Activated CD8-positive, alpha-beta memory T cell treated with anti-CD3 and anti-CD28 coated beads, Interleukin-2, amount 50 U/mL, for 1 hour (primary cell): ENCODE data around the gene C16orf89.
A peak's percentile ranks its signal among the peaks of the same experiment; 100 is the strongest.
"Not testable (repeated sequence)": the region's sequence is repeated elsewhere in the genome, so short reads cannot be mapped to it uniquely, and the experiment has no call there.

Source experiments
- DNase-seq: peaks from one replicate; pipeline ENCODE4 v3.0.0-alpha.2; 2020; ENCODE audit errors: extremely low read depth

C16orf89 gene

DNA sequence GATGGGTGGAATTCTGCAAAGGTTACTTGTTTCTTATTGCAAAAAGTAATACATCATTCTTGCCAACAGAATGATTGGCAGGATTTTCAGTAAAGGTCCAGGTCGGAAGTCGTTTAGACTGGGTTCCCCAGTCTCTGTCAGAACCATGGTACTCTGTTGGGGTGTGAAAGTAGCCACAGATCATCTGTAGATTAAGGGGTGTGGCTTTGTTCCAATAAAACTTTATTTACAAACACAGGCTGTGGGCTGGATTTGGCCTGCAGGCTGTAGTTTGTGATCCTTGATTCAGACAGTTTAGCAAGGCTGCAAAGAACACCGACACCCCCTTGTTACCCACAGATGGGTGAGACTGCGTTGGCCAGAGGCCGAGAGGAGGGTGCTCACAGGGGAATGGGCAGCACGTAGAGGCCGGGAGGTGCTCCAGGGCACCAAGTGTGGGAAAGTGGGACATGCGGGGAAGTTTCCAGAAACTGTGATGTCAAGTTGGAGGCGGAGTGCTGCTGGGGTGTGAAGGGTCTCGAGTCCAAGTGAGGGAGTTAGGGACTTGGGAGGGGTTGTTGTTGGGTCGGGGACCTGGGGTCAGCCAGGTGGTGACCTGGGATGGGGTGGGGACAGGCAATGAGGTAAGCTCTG lies 18.5 kb upstream of the C16orf89 start:
- DNase-seq, result not testable (repeated sequence)

DNA sequence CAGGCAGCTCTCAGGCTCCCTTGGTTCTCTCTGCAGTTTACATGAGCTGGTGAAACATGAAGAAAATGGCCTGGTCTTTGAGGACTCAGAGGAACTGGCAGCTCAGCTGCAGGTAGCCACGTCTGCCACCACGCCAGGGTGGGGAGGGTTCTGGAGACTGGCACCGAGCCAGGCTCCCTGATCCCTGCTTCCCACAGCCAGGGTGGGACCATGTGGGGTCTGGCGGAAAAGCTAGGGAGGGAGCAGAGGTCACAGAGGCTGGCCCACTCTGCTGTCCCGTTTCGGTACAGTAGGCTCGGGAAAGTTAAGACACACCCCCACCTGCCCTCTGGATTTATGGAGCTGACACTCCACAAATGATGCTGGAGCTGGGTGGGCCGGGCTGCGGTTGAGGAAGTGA lies 17.9 kb upstream of the C16orf89 start:
- not testable (repeated sequence) for DNase-seq

DNA sequence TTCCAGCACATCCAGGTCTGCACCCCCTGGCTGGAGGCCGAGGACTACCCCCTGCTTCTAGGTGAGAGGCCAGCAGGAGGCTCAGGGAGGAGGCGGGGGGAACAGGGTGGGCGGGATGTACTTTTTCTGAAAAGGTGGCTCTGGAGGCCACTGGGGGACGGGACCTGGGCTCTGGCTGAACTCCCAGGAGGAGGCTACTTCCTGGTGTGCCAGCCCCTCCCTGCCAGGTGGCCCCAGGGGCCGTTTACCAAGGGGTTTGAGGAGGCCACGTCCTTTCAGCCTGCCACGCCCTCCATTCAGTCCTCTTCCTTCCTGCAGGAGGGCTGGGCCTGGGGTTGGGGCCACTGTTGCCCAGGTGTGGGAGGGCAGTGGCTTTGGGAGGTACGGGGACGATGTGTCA lies 15.2 kb upstream of the C16orf89 start:
- not testable (repeated sequence) for DNase-seq

DNA sequence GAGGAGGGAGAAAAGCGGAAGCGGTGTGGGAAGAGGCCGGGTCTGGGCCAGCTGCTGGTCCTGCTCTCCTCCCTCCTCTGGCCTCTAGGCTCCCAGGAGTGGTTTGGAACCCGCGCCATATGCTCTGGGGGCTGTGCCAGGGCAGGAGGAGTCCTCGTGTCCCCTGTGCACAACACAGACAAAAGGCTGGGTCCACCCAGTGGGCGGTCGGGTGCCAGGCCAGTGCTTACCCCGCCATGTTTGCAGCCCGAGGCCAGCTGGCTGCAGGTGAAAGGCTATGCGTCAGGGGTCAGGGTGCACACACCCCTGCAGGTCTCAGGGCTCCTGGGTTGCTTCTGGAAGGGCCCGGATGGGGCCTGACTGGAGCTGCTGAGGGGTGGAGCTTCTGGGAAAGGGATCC lies 14.7 kb upstream of the C16orf89 start:
- not testable (repeated sequence) for DNase-seq

DNA sequence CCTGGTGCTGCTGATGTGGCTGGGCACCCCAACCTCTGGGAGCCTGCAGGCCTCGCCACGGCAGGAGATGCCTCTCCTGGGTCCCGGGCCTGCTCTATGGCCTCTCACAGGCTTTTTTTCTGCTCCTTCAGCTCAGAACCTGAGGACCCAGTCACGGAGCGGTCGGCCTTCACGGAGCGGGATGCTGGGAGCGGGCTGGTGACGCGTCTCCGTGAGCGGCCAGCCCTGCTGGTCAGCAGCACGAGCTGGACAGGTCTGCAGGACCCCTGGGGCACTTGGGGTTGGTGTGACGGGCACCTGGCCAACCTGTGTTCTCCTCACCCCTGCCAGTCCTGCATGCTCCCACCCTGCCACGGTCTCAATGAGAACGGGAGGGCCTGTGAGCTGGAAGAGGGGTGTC lies 12.9 kb upstream of the C16orf89 start:
- no peak for DNase-seq

DNA sequence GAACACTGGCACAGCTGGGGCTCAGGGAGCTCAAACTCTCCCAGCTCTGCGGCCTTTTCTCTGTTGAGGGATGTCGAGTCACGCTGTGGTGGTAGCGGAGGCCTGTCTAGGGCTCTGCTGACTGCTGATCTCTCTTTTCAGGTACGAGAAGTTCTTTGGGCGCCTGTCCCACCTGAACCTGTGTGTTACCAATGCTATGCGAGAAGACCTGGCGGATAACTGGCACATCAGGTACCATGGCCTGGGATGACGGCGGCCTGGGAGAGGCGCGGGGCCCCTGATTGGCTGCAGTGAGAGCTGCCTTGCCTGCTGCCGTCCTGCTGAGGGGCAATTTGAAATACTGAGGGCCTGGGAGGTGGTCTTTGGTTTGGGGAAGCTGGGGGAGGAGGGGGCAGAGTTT lies 11.5 kb upstream of the C16orf89 start:
- no peak for DNase-seq

DNA sequence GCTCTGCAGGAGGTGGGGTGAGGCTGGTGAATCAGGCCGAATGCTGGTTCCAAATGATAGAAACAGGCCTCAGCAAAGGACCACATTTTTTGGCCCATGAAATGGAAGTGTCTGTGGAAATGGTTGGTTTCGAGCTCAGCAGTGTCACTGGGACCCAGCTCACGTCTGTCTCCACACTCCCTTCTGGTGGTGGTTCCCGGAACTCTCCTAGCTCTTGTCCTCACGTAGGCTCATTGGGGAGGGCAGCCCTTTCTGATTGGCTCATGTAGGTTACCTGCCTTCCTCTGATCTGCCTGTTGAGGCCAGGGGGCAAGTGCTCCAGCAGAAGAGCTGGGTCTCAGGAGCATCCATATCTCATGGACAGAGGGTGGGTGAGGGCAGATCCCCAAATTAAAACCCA lies 9.9 kb upstream of the C16orf89 start:
- DNase-seq, result no peak

DNA sequence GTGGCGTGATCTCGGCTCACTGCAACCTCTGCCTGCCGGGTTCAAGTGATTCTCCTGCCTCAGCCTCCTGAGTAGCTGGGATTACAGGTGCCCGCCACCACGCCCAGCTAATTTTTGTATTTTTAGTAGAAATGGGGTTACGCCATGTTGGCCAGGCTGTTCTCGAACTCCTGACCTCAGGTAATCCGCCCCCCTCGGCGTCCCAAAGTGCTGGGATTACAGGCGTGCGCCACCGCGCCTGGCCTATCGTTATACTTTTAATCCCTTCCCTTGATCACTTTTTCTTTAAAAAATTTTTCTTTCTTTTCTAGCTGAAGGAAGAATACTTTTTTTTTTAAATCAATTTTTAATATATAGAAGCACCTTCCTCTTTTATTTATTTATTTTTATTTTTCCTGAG lies 8.0 kb upstream of the C16orf89 start:
- not testable (repeated sequence) for DNase-seq

DNA sequence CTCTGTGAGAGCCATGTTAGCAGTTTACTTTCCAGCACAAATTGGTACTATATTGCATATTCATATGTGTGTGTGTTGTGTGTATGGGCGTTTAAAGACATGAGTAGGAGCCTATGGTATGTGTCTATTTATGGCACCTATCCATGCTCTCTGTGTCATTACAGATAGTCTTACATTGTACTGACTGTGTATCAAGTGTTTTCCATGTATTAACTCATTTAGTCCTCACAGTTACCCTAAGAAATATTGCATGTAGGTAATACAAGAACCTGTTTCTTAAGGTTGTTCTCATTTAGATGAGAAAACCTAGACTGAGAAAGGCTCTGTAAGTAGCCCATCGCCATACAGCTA lies 7.5 kb upstream of the C16orf89 start:
- DNase-seq, result no peak

DNA sequence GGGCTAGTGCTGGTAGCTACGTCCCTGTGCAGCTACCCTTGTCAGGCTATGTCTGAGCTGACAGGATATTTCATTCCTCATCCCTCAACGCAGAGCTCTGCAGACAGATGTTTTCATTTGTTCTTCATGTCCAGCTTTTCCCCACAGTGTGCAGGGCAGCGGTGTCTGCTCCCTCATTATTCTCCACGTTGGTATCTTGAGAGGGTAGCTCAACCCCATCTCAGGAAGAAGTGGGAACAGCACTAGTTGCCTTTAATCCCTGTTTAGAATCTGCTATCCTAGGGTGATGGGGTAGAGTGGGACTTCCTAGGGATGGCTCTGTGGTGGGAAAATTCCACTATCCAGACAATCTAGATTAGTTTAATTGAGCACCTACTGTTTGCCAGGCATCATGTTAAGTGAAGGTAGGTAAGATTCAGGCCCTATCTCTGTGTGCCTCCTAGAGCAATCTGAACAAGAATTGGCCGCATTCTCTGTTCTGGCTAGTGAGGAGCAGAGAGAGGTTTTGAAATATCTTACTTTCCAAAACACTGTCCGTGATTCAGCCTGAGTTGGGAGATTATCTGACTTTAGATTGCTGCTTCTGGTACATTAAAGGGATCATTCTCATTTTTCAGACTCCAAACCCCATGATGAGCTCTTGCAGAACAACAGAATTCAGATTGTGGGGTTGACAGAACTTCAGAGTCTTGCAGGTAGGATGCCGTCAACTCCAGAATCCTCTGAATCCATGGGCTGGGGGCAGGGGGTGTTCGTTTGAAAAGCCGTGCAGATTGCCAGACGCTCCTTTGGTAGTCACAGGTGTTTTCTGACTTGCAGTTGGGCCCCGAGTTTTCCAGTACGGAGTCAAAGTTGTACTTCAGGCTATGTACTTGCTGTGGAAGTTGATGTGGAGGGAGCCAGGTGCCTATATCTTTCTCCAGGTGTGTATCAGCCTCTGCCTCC lies 6.8 kb upstream of the C16orf89 start:
- DNase-seq, result no peak

DNA sequence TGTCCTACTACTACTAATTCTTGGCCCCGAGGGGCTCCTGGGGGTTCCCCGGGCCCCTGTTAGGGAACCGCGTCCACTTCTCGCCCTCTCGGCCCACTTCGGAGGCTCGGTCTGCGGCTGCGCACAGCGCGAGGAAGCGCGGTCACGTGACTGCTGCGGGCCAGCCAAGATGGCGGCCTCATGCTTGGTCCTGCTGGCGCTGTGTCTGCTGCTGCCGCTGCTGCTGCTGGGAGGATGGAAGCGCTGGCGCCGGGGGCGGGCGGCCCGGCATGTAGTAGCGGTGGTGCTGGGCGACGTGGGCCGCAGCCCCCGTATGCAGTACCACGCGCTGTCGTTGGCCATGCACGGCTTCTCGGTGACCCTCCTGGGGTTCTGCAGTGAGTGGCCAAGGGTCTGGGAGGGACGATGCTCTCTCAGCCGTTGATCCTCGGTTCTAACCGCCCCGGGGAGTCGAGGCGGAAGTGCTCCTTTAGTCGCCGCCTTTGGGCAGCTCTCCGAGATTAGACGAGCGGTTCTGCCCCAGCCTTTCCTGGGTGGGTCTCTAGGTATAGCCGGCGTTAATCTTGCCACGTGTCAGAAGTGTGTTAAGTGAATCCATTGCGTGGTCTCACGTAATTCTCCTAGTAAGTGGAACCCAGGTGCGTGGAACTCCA lies 6.1 kb upstream of the C16orf89 start, which contains the start of gene ALG1:
ALG1 (plus strand) TSS at position 163 of the 653 bp plus-strand sequence; CDS start at position 170, 7 bp downstream.
- DNase-seq, result peak; percentile 60

DNA sequence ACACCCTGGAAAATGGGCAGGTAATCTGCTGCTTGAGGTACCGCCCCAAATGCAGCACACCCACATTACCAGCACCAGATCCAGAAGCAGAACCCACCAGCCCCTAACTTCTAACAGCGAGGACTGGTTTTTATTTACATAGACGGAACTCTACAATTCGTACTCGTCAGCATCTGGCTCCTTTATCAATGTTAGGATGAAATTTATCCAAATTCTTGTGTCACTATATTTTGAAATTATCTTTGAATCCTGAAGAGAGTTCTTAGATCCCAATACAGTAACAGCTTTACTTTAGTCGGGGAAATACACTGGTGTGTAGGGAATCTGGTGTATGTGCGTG lies 5.6 kb upstream of the C16orf89 start:
- no peak for DNase-seq

DNA sequence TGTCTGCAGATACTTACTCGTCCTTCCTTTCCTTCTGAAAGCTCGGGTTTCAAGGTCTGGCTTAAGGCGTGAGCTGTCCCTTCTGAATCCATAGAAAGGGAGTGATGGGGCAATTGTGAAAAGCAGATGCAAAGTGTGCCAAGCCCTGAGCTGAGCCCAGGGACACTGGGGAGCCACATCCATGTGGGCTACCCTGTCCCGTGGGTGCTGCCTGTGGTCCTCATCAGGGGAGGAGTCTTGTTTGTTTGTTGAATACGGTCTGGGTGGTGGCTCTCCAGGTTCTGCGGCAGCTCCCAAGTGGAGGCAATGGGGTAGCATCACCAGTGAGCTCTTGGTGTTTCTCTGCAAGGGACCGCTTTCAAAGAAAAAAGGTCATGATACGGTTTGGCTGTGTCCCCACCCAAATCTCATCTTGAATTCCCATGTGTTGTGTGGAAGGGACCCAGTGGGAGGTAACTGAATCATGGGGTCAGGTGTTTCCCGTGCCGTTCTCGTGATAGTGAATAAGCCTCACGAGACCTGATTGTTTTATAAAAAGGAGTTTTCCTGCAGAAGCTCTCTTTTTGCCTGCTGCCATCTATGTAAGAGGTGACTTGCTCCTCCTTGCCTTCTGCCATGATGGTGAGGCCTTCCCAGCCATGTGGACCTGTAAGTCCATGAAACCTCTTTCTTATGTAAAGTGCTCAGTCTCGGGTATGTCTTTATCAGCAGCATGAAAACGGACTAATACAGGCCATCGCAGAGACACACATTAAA lies 4.9 kb upstream of the C16orf89 start:
- DNase-seq, result no peak

DNA sequence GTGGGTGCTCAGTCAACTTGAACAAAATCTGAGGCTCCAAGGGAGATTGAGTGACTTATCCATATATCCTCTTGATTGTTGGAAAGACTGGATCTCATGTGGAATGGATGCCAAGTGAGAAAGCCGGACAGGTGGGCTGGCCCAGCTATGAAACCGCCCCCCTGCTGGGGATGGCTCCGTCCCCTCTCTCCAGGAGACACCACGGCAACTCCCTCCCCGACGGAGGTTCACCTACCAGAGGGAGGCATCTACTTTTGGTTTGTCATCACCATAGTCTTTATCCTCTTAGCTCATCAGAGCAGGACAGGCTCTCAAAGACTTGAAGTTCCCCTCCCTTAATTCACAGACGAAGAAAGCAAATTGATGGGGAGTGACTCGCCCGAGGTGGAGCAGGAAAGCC lies 4.1 kb upstream of the C16orf89 start:
- no peak for DNase-seq

DNA sequence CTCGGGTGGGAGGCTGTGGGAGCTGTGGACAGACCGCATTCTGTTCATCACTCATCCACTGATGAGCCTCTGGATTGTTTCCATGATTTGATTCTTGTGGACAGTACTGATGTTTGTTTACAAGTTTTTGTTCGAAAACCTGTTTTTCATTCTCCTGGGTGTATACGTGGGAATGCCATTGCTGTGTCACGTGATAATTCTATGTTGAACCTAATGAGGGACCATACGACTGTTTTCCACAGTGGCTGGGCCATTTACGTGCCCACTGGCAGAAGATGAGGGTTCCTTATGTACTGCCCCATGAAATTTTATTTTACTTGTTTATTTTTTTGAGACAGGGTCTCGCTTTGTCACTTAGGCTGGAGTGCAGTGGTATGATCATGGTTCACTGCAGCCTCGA lies 3.3 kb upstream of the C16orf89 start:
- no peak for DNase-seq

DNA sequence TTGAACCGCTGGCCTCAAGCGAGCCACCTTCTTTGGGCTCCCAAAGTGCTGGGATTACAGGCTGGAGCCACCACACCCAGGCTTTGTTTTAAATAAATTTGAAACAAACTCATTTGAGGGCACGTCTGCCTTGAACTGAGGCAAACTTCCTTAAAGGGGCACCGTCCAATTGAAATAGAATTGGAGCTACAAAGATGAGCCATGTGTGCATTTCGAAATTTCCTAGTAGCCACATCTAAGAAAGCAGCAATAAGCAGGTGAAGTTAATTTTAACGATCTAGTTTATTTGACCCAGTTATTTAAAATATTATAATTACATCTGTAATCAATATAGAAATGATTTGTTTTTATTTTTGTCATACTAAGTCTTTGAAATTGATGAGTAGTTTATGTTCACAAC lies 755 bp upstream of the C16orf89 start:
- DNase-seq, result no peak

DNA sequence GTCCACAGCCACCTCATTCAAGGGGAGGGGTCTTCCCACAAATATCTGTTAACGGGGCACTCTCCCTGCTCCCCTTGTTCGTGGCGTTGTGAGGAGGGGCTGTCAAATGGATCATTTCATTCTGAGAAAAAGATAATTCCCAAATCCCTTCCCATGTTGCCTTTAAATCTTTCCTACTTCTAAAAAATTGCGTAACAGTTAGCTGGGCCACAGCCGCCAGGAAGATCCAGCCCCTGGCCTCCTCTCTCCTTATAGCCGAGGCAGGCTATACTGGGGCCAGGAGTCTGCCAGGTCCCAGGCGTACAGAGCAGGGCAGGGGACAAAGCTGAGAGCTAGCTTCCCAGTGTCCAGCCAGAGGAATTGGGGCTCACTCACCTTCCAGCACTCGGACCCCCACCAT lies 430 bp downstream of the C16orf89 start:
- no peak for DNase-seq

DNA sequence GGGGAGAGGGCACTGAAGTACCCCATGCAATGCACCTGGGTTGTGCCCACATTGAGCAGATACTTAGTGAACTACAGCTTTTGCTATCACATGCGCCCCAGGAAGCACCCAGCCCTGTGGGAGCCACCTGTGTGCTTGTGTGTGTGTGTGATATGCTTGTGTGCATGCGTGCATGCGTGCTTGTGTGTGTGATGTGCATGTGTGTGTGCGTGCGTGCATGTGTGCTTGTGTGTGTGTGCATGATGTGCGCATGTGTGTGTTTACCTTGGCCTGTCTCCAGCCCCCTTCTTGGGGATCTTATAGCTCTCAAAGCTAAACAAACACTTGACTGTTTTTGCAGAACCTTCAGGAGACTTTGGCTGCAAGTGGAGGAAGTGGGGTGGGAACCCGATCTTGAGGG lies 841 bp downstream of the C16orf89 start:
- no peak for DNase-seq

DNA sequence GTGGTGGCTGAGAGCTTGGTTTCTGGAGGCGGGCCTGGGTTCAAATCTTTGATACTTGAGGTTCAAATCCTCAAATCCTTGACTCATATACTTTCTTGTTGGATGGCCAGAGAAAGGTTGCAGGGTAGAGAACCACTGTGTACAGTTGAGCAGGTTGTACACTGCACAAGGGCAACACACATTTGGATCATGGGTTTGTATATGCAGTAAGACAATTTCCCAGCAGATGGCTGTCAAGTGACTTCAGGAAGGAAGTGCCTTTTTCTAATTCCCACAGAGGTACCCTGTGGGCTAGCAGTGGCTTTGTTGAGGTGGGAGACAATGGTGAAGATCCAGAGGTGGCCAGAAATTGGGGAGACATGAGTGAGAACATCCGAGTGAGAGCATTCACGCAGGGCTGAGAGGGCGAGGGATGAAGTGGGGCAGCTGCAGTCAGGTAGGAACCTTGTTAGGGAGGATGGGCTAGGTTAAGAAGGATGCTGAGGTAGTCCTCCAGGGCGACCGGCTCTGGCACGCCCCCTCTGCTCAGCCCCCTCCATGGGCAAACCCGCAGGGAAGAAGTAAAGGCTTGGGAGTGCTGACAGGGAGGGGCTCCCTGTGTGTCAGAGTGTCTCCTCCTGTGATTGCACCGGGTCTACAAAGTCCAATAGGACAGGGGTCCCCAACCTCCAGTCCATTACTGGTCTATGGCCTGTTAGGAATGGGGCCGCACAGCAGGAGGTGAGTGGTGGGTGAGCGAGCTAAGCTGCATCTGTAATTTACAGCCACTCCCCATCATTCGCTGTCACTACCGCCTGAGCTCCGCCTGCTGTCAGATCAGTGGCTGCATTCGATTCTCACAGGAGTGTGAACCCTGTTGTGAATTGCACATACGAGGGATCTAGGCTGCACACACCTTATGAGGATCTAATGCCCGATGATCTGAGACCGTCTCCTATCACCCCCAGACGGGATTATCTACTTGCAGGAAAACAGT lies 2.7 kb downstream of the C16orf89 start:
- DNase-seq, result no peak

DNA sequence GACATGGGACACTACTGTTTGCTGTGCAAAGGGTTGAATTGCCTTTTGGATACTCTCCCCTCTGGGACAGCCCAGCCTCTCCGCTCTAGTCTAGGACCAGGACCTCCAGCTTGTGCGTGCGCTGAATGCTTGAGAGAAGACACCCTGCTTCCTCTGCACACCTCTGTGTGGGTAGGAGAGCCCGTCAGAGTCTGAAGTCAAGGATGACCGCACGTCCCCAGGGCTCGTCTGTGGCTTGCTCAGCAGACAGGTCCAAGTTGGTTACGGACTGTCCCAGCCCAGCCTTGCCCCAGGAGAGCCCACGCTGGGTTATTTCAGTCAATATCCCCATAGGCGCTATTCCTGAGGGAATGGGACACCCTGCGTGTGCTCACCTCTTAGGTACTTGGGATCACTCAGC lies 3.7 kb downstream of the C16orf89 start:
- DNase-seq, result no peak

DNA sequence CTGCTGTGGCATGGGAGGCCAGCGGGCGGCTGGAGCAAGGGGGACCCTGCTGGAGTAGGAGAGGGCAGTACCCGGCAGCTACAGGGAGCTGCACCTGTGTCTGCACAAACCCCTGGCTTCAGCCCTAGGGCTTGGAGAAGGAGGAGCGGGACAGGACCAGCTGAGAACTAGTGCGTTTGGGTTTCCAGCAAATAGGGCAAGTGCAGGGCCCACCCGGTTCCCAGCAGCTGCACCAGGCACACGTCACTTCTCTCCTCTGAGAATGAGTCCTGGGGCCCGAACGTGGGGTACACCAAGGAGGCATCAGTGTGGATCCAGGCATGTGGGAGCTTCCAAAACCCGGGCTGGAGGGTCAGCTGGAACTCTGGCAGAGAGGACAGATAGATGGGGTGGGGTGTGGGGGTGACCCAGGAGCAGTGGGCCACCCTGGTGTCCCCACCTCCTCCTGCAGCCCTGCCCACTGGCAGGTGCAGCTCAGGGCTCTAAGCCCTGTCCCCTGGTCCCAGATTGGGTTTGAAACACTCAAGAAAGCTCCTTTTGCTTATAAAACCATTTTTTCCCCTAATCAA lies 5.6 kb downstream of the C16orf89 start:
- DNase-seq, result no peak
